ENCODE data around the gene IL17F. TPM values are rescaled to one million over a fixed set of nuclear protein-coding genes. Genes with fewer than 3 reads are reported as not detected.

Gene IL17F
- total and polyA plus RNA-seq, 2 donors (not counting 1 experiment from before 2014, with no cell fraction given): not detected

- no peaks in the 10 kb centered on the region for H3K27me3 ChIP-seq (ENCODE audit: control insufficient read depth, insufficient read depth, low read length)
- H4K20me1 ChIP-seq (ENCODE audit: control insufficient read depth, extremely low read depth, insufficient read depth, low read length): peaks cover 1% of the 10 kb centered on the region
- no peak for DNase-seq (ENCODE audit: low read depth in 2 of 2)
- no peak overlapping the region for H3K4me3 ChIP-seq (replicated peaks in 1 of 4; ENCODE audit: control extremely low read depth in 1 of 4, insufficient read depth in 1 of 4, low read depth in 3 of 4, low read length in 4 of 4)
- H3K4me2 ChIP-seq (ENCODE audit: extremely low read depth, insufficient read depth, low read length): no peak overlapping the region
- no peaks in the 10 kb centered on the region for H3K9me3 ChIP-seq (ENCODE audit: control insufficient read depth, insufficient read depth, low read depth, low read length)
- no peaks in the 10 kb centered on the region for H3K36me3 ChIP-seq (ENCODE audit: control insufficient read depth, insufficient read depth, low read length)
- H3K9ac ChIP-seq (ENCODE audit: insufficient read depth, low read length): no peak overlapping the region
- no peak overlapping the region for H2AFZ ChIP-seq (ENCODE audit: low read length)
- H3K4me1 ChIP-seq (ENCODE audit: control insufficient read depth, extremely low read depth, insufficient read depth, low read length): no peaks in the 10 kb centered on the region
- no peak overlapping the region for H3K27ac ChIP-seq (ENCODE audit: insufficient read depth, low read length)
- no peaks in the 10 kb centered on the region for H3K79me2 ChIP-seq (ENCODE audit: control insufficient read depth, insufficient read depth, low read length)
- no peak for TF ChIP-seq CTCF (conservative IDR thresholded peaks at IDR 0.05 in 1 of 2, IDR thresholded peaks at IDR 0.05 in 1 of 2; ENCODE audit: low read depth in 1 of 2, low read length in 2 of 2)
- TF ChIP-seq EZH2 (IDR thresholded peaks at IDR 0.05; ENCODE audit: low read length, missing control alignments): no peak
Observed at GRCh38 chr6:52195886-52196285, 48.4 kb downstream of the IL17F start.

- no peaks in the 10 kb centered on the region for H3K36me3 ChIP-seq (ENCODE audit: control insufficient read depth, insufficient read depth, low read length)
- H3K4me3 ChIP-seq (replicated peaks in 1 of 4; ENCODE audit: control extremely low read depth in 1 of 4, insufficient read depth in 1 of 4, low read depth in 3 of 4, low read length in 4 of 4): no peak overlapping the region
- H4K20me1 ChIP-seq (ENCODE audit: control insufficient read depth, extremely low read depth, insufficient read depth, low read length): peaks cover 1% of the 10 kb centered on the region
- H2AFZ ChIP-seq (ENCODE audit: low read length): no peak overlapping the region
- DNase-seq (ENCODE audit: low read depth in 2 of 2): no peak
- H3K4me1 ChIP-seq (ENCODE audit: control insufficient read depth, extremely low read depth, insufficient read depth, low read length): no peaks in the 10 kb centered on the region
- H3K79me2 ChIP-seq (ENCODE audit: control insufficient read depth, insufficient read depth, low read length): no peaks in the 10 kb centered on the region
- H3K9me3 ChIP-seq (ENCODE audit: control insufficient read depth, insufficient read depth, low read depth, low read length): no peaks in the 10 kb centered on the region
- no peak overlapping the region for H3K9ac ChIP-seq (ENCODE audit: insufficient read depth, low read length)
- H3K27ac ChIP-seq (ENCODE audit: insufficient read depth, low read length): no peak overlapping the region
- H3K4me2 ChIP-seq (ENCODE audit: extremely low read depth, insufficient read depth, low read length): no peak overlapping the region
- no peaks in the 10 kb centered on the region for H3K27me3 ChIP-seq (ENCODE audit: control insufficient read depth, insufficient read depth, low read length)
- no peak for TF ChIP-seq EZH2 (IDR thresholded peaks at IDR 0.05; ENCODE audit: low read length, missing control alignments)
- TF ChIP-seq CTCF (conservative IDR thresholded peaks at IDR 0.05 in 1 of 2, IDR thresholded peaks at IDR 0.05 in 1 of 2; ENCODE audit: low read depth in 1 of 2, low read length in 2 of 2): no peak
Observed at GRCh38 chr6:52191824-52192223, 52.5 kb downstream of the IL17F start.

GRCh38 chr6:52190409-52190808 is 53.9 kb downstream of the IL17F start:
- Histone ChIP-seq H3K9me3 (ENCODE audit: control insufficient read depth, insufficient read depth, low read depth, low read length) (no peaks in the 10 kb centered on the region), H3K27me3 (ENCODE audit: control insufficient read depth, insufficient read depth, low read length) (no peaks in the 10 kb centered on the region), H2AFZ (ENCODE audit: low read length) (no peak overlapping the region), H3K9ac (ENCODE audit: insufficient read depth, low read length) (no peak overlapping the region), H3K4me1 (ENCODE audit: control insufficient read depth, extremely low read depth, insufficient read depth, low read length) (no peaks in the 10 kb centered on the region), H4K20me1 (ENCODE audit: control insufficient read depth, extremely low read depth, insufficient read depth, low read length) (peaks cover 1% of the 10 kb centered on the region), H3K4me2 (ENCODE audit: extremely low read depth, insufficient read depth, low read length) (no peak overlapping the region), H3K79me2 (ENCODE audit: control insufficient read depth, insufficient read depth, low read length) (no peaks in the 10 kb centered on the region), H3K36me3 (ENCODE audit: control insufficient read depth, insufficient read depth, low read length) (no peaks in the 10 kb centered on the region), H3K27ac (ENCODE audit: insufficient read depth, low read length) (no peak overlapping the region), H3K4me3 (replicated peaks in 1 of 4; ENCODE audit: control extremely low read depth in 1 of 4, insufficient read depth in 1 of 4, low read depth in 3 of 4, low read length in 4 of 4) (no peak overlapping the region)
- no peak for DNase-seq (ENCODE audit: low read depth in 2 of 2)
- TF ChIP-seq EZH2 (IDR thresholded peaks at IDR 0.05; ENCODE audit: low read length, missing control alignments) (no peak), CTCF (conservative IDR thresholded peaks at IDR 0.05 in 1 of 2, IDR thresholded peaks at IDR 0.05 in 1 of 2; ENCODE audit: low read depth in 1 of 2, low read length in 2 of 2) (no peak)
